ENCODE results near the gene EEFSEC.

GRCh38 chr3:128456776-128457715 lies 303.8 kb downstream of the EEFSEC start:
- TF ChIP-seq POLR2A (IDR thresholded peaks at IDR 0.05; ENCODE audit: low read depth): no peak
- no peak for TF ChIP-seq CTCF (IDR thresholded peaks at IDR 0.05)
- no peak for TF ChIP-seq EP300 (IDR thresholded peaks at IDR 0.05)
